Measurements from ENCODE around the gene PLXNB2.

Gene PLXNB2

GRCh38 chr22:50286701-50287318, 20.6 kb downstream of the PLXNB2 start:
- in situ Hi-C loops (cut with HindIII; ENCODE audit: low pct_ligation_motif_present, low pct_unique_long_range_greater_than_20kb, low sequenced_read_pairs): no loop called here
- DNase-seq: no peak

GRCh38 chr22:50286275-50286674, 21.2 kb downstream of the PLXNB2 start:
- DNase-seq: no peak
- in situ Hi-C loops (cut with HindIII; ENCODE audit: low pct_ligation_motif_present, low pct_unique_long_range_greater_than_20kb, low sequenced_read_pairs): no loop called here

GRCh38 chr22:50285568-50286229, 21.7 kb downstream of the PLXNB2 start:
- in situ Hi-C loops (cut with HindIII; ENCODE audit: low pct_ligation_motif_present, low pct_unique_long_range_greater_than_20kb, low sequenced_read_pairs): no loop called here

GRCh38 chr22:50284479-50284878, 23.0 kb downstream of the PLXNB2 start:
- no peak for DNase-seq
- in situ Hi-C loops (cut with HindIII; ENCODE audit: low pct_ligation_motif_present, low pct_unique_long_range_greater_than_20kb, low sequenced_read_pairs): no loop called here

More at GRCh38 chr22:50285568-50286229, 21.7 kb downstream of the PLXNB2 start:
- DNase-seq: no peak

DNA sequence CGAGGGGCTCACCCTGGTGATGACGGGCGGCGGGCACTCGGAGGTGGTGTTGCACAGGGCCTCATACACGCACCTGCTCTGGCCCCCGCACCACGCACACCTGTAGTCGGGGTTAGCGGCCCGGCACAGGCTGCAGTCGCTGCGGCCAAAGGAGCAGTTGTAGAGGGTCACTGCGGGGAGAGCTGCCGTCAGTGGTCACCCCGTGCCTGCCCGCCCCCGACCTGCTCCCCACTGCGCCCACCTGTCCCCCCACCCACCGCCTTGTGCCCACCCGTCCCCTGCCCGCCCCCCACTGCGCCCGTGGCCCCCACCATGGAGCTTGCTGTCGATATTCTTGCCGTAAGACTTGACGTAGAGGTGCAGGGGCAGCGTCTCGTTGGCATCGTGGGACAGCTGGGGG, 23.6 kb downstream of the PLXNB2 start:
- DNase-seq: no peak
- in situ Hi-C loops (cut with HindIII; ENCODE audit: low pct_ligation_motif_present, low pct_unique_long_range_greater_than_20kb, low sequenced_read_pairs): no loop called here

DNA sequence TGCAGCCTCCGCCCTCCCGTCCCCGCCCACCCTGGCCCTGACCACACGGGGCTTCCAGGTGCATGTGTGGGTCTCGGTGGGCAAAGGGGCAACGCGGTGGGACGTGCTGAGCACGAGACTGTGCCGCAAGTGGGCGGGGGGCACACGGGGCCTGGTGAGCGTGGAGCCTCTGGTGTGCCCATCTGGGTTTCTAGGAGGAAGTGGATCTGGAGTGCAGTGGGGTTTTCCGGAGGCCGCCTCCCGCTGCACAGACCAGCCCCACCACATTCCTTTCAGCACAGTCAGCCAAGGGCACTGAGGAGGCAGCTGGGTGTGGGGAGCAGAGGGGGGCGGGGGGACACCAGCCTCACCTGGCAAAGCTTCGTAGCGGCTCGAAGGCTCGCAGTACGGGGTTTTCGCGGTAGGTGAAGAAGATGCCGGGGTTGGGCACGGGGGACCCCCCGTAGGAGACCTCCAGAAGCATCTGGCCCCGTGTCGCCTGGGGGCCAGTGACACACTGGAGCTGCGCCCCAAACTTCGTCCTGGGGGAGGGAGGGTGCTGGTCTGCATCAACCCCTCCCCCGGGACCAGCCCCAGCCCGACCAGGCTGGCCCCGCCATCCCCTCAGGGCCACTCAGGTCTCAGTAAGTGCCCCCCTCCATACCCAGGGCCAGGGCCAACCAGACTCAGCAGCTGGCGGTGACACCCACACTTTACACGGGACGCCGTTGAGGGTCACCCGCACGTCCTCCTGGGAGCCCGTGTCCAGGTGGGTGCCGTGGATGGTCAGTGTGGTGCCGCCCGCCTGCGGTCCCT, 24.9 kb downstream of the PLXNB2 start:
- in situ Hi-C loops (cut with HindIII; ENCODE audit: low pct_ligation_motif_present, low pct_unique_long_range_greater_than_20kb, low sequenced_read_pairs): no loop called here

DNA sequence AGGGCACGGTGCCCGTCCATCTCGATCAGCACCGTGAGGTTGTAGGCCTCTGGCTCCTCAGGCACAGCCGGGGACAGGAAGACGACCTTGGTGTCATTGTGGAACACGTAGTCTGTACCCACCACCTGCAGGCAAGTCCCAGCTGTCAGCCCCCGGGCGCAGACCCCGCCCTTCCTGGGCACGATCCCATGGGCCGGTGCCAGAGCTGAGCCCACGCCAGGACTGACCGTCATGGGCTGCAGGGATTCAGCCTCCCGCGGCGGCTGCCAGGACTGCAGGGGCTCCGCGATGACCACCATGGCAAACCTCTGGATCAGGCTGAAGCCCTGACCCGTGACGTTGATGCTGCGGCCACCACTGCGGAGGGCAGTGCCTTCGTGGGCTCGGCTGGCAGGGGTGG, 25.5 kb downstream of the PLXNB2 start:
- DNase-seq: no peak
- in situ Hi-C loops (cut with HindIII; ENCODE audit: low pct_ligation_motif_present, low pct_unique_long_range_greater_than_20kb, low sequenced_read_pairs): no loop called here

More for the DNA sequence above, 24.9 kb downstream of the PLXNB2 start:
- peak; percentile 89 for DNase-seq

GRCh38 chr22:50281384-50281760, 26.1 kb downstream of the PLXNB2 start:
- in situ Hi-C loops (cut with HindIII; ENCODE audit: low pct_ligation_motif_present, low pct_unique_long_range_greater_than_20kb, low sequenced_read_pairs): no loop called here
- DNase-seq: no peak

DNA sequence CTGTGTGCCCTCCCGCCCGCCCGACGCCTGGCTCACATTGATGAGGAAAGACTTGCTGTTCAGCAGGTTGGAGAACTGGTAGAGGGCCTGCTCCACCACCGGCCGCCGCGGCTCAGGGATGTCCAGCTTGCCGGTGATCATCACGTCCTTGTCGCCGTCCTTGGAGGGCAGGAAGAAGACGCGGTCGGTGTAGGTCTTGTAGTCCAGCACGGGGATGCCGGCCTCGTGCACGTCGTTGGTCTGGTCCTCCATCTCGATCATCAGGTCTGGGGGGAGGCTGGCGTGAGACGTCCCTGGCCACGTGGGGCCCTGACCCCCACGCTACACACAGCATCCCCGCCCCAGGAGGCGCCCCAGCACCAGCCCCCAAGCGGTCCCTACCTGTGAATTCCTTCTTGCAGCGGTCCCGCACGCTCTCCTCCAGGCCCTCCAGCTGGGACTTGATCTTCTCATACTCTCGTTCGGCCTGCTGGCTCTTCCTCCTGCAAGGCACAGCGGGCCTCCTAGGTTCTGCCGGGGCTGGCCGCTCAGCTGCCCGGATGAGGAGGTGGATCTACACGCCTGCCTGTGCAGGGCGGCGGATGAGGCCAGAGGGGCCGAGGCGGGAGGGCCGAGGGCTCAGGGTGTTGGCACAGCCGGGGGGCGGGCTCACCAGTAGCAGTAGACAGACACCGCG, 26.6 kb downstream of the PLXNB2 start:
- no peak for DNase-seq
- in situ Hi-C loops (cut with HindIII; ENCODE audit: low pct_ligation_motif_present, low pct_unique_long_range_greater_than_20kb, low sequenced_read_pairs): no loop called here

GRCh38 chr22:50280022-50280707, 27.3 kb downstream of the PLXNB2 start:
- in situ Hi-C loops (cut with HindIII; ENCODE audit: low pct_ligation_motif_present, low pct_unique_long_range_greater_than_20kb, low sequenced_read_pairs): no loop called here
- no peak for DNase-seq

DNA sequence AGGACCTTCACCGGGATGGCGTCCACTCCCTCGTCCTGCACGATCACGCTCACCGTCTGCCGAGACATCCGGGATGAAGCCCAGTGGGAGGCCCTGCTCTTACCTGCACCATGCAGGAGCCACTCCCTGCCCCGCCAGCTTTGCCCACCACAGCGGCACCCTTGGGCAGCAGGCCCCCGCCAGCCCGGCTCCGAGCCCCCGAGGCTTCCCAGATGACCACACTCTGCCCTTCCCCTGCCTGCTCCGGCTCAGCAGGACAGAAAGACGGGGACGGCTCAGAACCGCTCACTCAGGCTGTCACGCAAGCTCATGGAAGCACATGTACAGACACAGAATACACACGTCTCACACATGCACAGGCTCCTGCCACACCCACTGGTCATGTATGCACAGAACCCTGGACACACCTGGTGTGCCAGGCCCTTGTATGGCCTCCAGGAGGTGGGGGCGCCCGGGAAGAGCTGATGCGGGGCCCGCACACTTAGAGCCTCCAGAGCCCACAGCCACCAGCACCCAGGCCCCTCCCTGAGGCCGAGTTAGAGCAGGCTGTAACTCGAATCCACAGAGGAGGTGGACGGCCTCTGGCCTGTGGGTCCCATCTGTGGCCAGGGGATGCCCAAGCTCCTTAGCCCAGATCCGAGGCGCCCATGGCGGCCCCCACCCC, 28.4 kb downstream of the PLXNB2 start:
- in situ Hi-C loops (cut with HindIII; ENCODE audit: low pct_ligation_motif_present, low pct_unique_long_range_greater_than_20kb, low sequenced_read_pairs): no loop called here
- no peak for DNase-seq

DNA sequence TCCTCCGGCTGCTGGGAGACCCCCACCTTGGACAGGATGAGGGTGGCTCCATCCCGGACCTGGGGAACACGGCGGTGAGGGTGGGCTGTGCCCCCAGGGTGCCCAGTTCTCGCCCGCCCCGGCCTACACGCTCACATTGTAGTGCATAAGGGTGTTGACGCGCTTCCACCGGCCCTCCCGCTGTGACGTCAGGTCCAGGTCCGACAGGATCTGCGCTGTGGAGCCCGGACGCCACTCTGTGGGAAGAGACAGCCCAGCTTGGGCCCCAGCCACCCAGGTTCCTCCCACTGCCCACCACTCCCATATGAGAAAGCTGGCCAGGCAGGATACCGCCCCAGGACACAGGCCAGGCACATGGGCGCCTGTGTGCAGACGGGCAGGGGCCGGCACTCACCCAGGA, 29.0 kb downstream of the PLXNB2 start:
- DNase-seq: no peak
- in situ Hi-C loops (cut with HindIII; ENCODE audit: low pct_ligation_motif_present, low pct_unique_long_range_greater_than_20kb, low sequenced_read_pairs): no loop called here

GRCh38 chr22:50277761-50278160, 29.7 kb downstream of the PLXNB2 start:
- DNase-seq: no peak
- in situ Hi-C loops (cut with HindIII; ENCODE audit: low pct_ligation_motif_present, low pct_unique_long_range_greater_than_20kb, low sequenced_read_pairs): no loop called here

DNA sequence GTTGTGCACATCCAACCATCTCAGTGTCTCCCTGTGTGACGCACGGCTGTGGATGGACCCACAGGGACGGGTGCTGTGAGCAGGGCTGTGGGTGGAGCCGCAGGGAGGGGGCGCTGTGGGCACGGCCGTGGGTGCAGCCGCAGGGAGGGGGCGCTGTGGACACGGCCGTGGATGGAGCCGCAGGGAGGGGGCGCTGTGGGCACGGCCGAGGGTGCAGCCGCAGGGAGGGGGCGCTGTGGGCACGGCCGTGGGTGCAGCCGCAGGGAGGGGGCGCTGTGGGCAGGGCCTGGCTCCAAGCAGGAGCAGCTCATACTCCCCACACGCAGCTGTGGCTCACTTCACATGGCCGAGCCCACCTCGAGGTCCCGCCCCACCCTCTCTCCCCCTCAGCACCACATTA, 31.3 kb downstream of the PLXNB2 start:
- peak; percentile 37 for DNase-seq
- in situ Hi-C loops (cut with HindIII; ENCODE audit: low pct_ligation_motif_present, low pct_unique_long_range_greater_than_20kb, low sequenced_read_pairs): no loop called here

DNA sequence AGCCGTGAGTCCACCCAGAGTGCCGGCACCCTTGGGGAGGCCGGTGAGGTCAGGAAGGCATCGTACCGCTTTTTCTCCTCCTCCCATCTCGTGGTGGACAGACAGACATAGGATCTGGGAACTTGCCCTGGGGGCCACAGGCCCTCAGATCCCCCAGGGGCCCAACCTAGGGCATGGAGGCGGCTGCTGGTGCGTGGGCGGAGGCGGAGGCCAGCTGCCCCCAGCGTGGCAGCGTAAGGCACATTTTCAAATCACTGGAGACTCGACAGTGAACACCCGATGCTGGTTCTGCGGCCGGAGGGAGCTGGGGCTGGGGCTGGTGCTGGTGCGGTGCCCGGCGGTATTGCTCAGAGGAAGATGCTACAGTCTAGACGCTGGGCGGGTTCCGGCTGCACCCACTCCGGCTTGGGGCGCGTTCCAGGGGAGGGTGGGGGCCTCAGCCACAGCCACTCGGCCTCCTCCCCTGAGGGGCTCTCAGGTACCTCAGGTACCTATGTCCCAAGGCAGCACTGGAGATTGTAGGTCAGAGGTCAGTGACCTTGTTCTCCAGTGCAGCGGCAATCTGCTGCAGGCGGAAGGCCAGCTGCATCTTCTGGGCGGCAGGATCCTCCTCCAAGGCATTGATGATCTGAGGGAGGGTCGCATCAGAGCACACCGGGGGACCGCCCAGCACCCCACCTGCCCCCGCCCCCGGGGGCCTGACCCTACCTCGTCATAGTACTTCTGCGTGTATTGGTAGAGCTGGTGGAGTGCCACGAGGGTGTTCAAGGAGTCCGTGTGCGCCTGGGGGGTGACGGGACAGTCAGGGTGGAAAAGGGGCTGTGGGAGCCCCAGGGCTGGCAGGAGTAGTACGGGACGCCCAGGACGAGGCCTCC, 32.0 kb downstream of the PLXNB2 start:
- in situ Hi-C loops (cut with HindIII; ENCODE audit: low pct_ligation_motif_present, low pct_unique_long_range_greater_than_20kb, low sequenced_read_pairs): no loop called here
- no peak for DNase-seq

DNA sequence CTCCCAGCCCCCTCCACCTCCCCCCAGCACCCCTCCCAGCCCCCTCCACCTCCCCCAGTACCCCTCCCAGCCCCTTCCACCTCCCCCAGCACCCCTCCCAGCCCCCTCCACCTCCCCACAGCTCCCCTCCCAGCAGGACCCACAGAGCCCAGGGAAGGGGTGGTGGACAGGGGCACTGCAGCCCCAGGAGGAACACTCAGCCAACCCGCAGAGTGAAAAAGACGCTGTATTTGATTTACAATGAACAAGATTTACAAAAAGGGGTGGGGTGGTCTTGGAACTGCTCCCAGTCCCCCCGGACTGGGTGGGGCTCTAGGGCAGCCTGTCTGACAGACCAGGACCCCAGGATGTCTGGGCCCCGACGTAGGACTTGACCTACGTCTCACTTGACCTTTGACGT, 32.7 kb downstream of the PLXNB2 start:
- in situ Hi-C loops (cut with HindIII; ENCODE audit: low pct_ligation_motif_present, low pct_unique_long_range_greater_than_20kb, low sequenced_read_pairs): no loop called here
- DNase-seq: no peak

DNA sequence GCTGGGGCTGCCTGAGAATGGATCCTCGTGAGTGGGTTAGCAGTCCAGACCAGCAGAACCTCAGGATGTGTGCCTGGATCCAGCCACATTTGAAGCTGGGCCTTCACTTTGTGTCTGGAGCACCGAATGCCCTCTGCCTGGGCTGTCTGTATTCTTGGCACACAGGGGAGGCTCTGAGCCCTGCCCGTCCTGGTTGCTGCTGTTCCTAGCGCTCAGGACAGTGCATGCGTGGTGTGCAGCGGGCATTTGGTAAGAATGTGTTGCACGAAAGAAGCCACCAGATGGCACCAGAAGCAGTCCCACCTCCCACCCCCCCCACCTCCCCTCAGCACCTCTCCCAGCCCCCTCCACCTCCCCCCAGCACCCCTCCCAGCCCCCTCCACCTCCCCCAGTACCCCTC, 33.1 kb downstream of the PLXNB2 start:
- peak; percentile 59 for DNase-seq
- in situ Hi-C loops (cut with HindIII; ENCODE audit: low pct_ligation_motif_present, low pct_unique_long_range_greater_than_20kb, low sequenced_read_pairs): no loop called here
